ENCODE measurements around the gene KCNQ1. TPM values are rescaled to one million over a fixed set of nuclear protein-coding genes. Genes with fewer than 3 reads are reported as not detected.
A peak's percentile ranks its signal among the peaks of the same experiment; 100 is the strongest.

KCNQ1 gene
- total and polyA plus RNA-seq, 2 of the 13 experiments (the other 11 are each of a cell fraction or from before 2014, with no cell fraction given) = 0.02 to 0.08 TPM

DNA sequence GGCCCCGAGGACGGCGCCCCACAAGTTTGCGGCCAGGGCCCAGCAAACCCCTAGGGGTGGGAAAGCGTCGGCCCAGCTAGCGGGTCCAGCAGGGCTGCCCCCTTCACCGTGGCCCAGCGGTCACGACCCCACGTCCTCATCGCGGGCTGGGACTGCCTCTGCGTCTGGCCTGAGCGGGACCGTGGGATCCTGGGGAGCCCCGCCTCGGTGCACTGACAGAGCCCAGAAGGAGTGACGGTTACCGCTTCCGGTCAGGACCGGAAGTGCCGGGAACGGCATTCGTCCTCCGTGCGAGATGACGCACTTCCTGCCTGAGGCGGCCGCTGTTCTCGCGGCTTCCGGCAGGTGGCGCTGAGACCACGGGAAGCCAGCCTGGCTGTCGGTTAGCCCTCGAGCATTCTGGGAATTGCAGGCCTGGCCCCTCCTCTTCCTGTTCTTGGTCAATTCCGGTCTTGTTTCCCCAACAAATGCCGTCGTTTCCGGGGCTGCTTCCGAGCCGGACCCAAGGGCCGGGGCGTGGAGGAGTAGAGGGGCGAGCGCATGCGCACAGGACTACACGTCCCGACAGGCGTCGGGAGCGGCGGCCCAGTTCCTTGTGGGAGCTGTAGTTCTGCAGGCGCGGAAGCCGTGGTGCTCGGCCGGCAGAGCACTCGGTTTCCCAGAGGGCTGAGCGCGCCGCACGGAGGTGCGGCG is 44.6 kb upstream of the KCNQ1 start, which contains the start of gene TSSC4 (continued):
- TF ChIP-seq, protein P1, sequence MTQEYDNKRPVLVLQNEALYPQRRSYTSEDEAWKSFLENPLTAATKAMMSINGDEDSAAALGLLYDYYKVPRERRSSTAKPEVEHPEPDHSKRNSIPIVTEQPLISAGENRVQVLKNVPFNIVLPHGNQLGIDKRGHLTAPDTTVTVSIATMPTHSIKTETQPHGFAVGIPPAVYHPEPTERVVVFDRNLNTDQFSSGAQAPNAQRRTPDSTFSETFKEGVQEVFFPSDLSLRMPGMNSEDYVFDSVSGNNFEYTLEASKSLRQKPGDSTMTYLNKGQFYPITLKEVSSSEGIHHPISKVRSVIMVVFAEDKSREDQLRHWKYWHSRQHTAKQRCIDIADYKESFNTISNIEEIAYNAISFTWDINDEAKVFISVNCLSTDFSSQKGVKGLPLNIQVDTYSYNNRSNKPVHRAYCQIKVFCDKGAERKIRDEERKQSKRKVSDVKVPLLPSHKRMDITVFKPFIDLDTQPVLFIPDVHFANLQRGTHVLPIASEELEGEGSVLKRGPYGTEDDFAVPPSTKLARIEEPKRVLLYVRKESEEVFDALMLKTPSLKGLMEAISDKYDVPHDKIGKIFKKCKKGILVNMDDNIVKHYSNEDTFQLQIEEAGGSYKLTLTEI (CRISPR knock-in tag; conservative IDR thresholded peaks at IDR 0.05) = no peak
- TF ChIP-seq, protein P2, sequence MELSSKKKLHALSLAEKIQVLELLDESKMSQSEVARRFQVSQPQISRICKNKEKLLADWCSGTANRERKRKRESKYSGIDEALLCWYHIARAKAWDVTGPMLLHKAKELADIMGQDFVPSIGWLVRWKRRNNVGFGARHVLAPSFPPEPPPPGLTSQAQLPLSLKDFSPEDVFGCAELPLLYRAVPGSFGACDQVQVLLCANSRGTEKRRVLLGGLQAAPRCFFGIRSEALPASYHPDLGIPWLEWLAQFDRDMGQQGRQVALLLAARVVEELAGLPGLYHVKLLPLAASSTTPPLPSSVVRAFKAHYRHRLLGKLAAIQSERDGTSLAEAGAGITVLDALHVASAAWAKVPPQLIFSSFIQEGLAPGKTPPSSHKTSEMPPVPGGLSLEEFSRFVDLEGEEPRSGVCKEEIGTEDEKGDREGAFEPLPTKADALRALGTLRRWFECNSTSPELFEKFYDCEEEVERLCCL (CRISPR knock-in tag; IDR thresholded peaks at IDR 0.05; ENCODE audit: borderline replicate concordance) = no peak; the same call in 1 of the 2 replicates
- TF ChIP-seq JUND (CRISPR knock-in tag; IDR thresholded peaks at IDR 0.05) = 0 out of 2 replicates have a peak, but pooled peaks have one; percentile 70
- no peak for TF ChIP-seq ATAD3A (CRISPR knock-in tag; IDR thresholded peaks at IDR 0.05)
- no peak; the same call in 1 of the 2 replicates for TF ChIP-seq ZNF460 (CRISPR knock-in tag; IDR thresholded peaks at IDR 0.05; ENCODE audit: borderline replicate concordance)
- no peak for TF ChIP-seq HHEX (CRISPR knock-in tag; IDR thresholded peaks at IDR 0.05)
- TF ChIP-seq KLF11 (CRISPR knock-in tag; IDR thresholded peaks at IDR 0.05) = no peak
- TF ChIP-seq MAF1 (CRISPR knock-in tag; IDR thresholded peaks at IDR 0.05; ENCODE audit: borderline replicate concordance) = peak; percentile 76
- peak; percentile 80 for TF ChIP-seq PHF8 (CRISPR knock-in tag; IDR thresholded peaks at IDR 0.05)
- TF ChIP-seq, protein P3, sequence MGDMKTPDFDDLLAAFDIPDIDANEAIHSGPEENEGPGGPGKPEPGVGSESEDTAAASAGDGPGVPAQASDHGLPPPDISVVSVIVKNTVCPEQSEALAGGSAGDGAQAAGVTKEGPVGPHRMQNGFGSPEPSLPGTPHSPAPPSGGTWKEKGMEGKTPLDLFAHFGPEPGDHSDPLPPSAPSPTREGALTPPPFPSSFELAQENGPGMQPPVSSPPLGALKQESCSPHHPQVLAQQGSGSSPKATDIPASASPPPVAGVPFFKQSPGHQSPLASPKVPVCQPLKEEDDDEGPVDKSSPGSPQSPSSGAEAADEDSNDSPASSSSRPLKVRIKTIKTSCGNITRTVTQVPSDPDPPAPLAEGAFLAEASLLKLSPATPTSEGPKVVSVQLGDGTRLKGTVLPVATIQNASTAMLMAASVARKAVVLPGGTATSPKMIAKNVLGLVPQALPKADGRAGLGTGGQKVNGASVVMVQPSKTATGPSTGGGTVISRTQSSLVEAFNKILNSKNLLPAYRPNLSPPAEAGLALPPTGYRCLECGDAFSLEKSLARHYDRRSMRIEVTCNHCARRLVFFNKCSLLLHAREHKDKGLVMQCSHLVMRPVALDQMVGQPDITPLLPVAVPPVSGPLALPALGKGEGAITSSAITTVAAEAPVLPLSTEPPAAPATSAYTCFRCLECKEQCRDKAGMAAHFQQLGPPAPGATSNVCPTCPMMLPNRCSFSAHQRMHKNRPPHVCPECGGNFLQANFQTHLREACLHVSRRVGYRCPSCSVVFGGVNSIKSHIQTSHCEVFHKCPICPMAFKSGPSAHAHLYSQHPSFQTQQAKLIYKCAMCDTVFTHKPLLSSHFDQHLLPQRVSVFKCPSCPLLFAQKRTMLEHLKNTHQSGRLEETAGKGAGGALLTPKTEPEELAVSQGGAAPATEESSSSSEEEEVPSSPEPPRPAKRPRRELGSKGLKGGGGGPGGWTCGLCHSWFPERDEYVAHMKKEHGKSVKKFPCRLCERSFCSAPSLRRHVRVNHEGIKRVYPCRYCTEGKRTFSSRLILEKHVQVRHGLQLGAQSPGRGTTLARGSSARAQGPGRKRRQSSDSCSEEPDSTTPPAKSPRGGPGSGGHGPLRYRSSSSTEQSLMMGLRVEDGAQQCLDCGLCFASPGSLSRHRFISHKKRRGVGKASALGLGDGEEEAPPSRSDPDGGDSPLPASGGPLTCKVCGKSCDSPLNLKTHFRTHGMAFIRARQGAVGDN (CRISPR knock-in tag; IDR thresholded peaks at IDR 0.05) = peak; percentile 98
- TF ChIP-seq ZNF709 (CRISPR knock-in tag; IDR thresholded peaks at IDR 0.05) = peak; percentile 66; the same call in 1 of the 2 replicates
- peak; percentile 71; the same call in 1 of the 2 replicates for TF ChIP-seq ZNF768 (CRISPR knock-in tag; IDR thresholded peaks at IDR 0.05)
- TF ChIP-seq, protein P4, sequence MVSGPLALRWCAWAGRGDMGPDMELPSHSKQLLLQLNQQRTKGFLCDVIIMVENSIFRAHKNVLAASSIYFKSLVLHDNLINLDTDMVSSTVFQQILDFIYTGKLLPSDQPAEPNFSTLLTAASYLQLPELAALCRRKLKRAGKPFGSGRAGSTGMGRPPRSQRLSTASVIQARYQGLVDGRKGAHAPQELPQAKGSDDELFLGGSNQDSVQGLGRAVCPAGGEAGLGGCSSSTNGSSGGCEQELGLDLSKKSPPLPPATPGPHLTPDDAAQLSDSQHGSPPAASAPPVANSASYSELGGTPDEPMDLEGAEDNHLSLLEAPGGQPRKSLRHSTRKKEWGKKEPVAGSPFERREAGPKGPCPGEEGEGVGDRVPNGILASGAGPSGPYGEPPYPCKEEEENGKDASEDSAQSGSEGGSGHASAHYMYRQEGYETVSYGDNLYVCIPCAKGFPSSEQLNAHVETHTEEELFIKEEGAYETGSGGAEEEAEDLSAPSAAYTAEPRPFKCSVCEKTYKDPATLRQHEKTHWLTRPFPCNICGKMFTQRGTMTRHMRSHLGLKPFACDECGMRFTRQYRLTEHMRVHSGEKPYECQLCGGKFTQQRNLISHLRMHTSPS (CRISPR knock-in tag; IDR thresholded peaks at IDR 0.05; ENCODE audit: low read depth) = no peak
- no peak for TF ChIP-seq KAT2B (IDR thresholded peaks at IDR 0.05; ENCODE audit: borderline replicate concordance, low read depth, low read length)
- peak; percentile 64; the same call in 1 of the 2 replicates for TF ChIP-seq ZNF160 (CRISPR knock-in tag; IDR thresholded peaks at IDR 0.05)
- TF ChIP-seq ZNF510 (CRISPR knock-in tag; IDR thresholded peaks at IDR 0.05; ENCODE audit: low read depth) = no peak
- TF ChIP-seq, protein P5, sequence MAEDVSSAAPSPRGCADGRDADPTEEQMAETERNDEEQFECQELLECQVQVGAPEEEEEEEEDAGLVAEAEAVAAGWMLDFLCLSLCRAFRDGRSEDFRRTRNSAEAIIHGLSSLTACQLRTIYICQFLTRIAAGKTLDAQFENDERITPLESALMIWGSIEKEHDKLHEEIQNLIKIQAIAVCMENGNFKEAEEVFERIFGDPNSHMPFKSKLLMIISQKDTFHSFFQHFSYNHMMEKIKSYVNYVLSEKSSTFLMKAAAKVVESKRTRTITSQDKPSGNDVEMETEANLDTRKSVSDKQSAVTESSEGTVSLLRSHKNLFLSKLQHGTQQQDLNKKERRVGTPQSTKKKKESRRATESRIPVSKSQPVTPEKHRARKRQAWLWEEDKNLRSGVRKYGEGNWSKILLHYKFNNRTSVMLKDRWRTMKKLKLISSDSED (CRISPR knock-in tag; IDR thresholded peaks at IDR 0.05) = no peak

All from HepG2 (cell line).